Natural killer cell (primary cell): ENCODE data around the gene MAP2K4. TPM values are rescaled to one million over a fixed set of nuclear protein-coding genes. Genes with fewer than 3 reads are reported as not detected.

Experiments used
- ATAC-seq, 3 donors: fragments of 150-1000 bp in 2 of 3; fragments of 200-7000 bp in 1 of 3; cut with Tn5 transposase; 1 replicate in 1 of 3; 2 replicates in 2 of 3; pipeline ENCODE4 v1.10.0; 2021; ENCODE audit warnings: mild to moderate bottlenecking in 2 of 3, moderate library complexity in 2 of 3
- DNase-seq, 2 donors: peaks; one replicate each; pipeline versions ENCODE4 v3.0.0 to v3.0.0-alpha.2; 2013 to 2021; ENCODE audit warnings: mixed read lengths in 1 of 2
- H3K27ac ChIP-seq: one replicate; pipeline ENCODE4 v1.5.1; 2013; ENCODE audit warnings: mild to moderate bottlenecking, low read length
- H3K27me3 ChIP-seq: one replicate; pipeline ENCODE4 v1.6.1; 2013; ENCODE audit warnings: low read length; ENCODE audit not compliant: control insufficient read depth, insufficient read depth
- H3K36me3 ChIP-seq: one replicate; pipeline ENCODE4 v1.6.1; 2013; ENCODE audit warnings: low read length; ENCODE audit not compliant: control insufficient read depth, insufficient read depth
- H3K4me1 ChIP-seq: one replicate; pipeline ENCODE4 v1.6.1; 2013; ENCODE audit warnings: low read length; ENCODE audit not compliant: control insufficient read depth, insufficient read depth
- H3K4me3 ChIP-seq: one replicate; pipeline ENCODE4 v1.5.1; 2013; ENCODE audit warnings: low read length
- H3K9me3 ChIP-seq: one replicate; pipeline ENCODE4 v1.6.1; 2013; ENCODE audit warnings: low read length; ENCODE audit not compliant: control insufficient read depth, insufficient read depth
- H3K27ac Mint-ChIP-seq, 2 donors: one replicate each; pipeline ENCODE4 v1.8.0; 2022; ENCODE audit warnings: mild to moderate bottlenecking in 2 of 2, mixed read lengths in 2 of 2, moderate library complexity in 1 of 2
- H3K27me3 Mint-ChIP-seq, 2 donors: one replicate each; pipeline ENCODE4 v1.8.0; 2022; ENCODE audit warnings: low read depth in 2 of 2, mixed read lengths in 2 of 2
- H3K36me3 Mint-ChIP-seq: one replicate; pipeline ENCODE4 v1.8.0; 2022; ENCODE audit warnings: mixed read lengths
- H3K4me1 Mint-ChIP-seq, 2 donors: one replicate each; pipeline ENCODE4 v1.8.0; 2022; ENCODE audit warnings: mixed read lengths in 2 of 2
- H3K4me3 Mint-ChIP-seq: one replicate; pipeline ENCODE4 v1.8.0; 2022; ENCODE audit warnings: mild to moderate bottlenecking, moderate library complexity, mixed read lengths
- H3K9me3 Mint-ChIP-seq, 2 donors: one replicate each; pipeline ENCODE4 v1.8.0; 2022; ENCODE audit warnings: mixed read lengths in 2 of 2
- CTCF ChIP-seq: fragments of 200-600 bp; IDR thresholded peaks from one replicate; pipeline ENCODE4 v1.8.0; 2022; ENCODE audit warnings: antibody characterized with exemption
- WGBS: methylation state at CpG from one replicate; pipeline ENCODE4 v1.1.7; 2013; ENCODE audit warnings: missing lambda C conversion rate; ENCODE audit not compliant: insufficient coverage; 5-methylcytosine and 5-hydroxymethylcytosine counted together
- intact Hi-C: fragments of 100-400 bp; cut with micrococcal nuclease; formaldehyde crosslinking; loops from one replicate; pipeline ENCODE4 v1.14.2; 2022
- total RNA-seq, 4 donors: library from RNA; stranded (reverse); fragments of 120-200 nt in 1 of 4; gene quantifications; one replicate each; pipeline versions ENCODE4 v1.2.3 to v1.2.4, GENCODE V29; 2013 to 2022

Gene MAP2K4
- total RNA-seq, 3 donors from 2014 or later (not counting 1 experiment from before 2014, with no cell fraction given): 30.1 to 35.0 (median 33.7) TPM

GRCh38 chr17:12057520-12057919, 36.8 kb downstream of the MAP2K4 start:
- H3K4me1 ChIP-seq: peaks cover 2% of the 10 kb centered on the region
- Mint-ChIP-seq H3K4me3 (no peak overlapping the region), H3K27ac (no peak overlapping the region), H3K4me1 (peaks cover 56 to 62% of the 10 kb centered on the region in 2 donors), H3K27me3 (no peaks in the 10 kb centered on the region), H3K36me3 (no peaks in the 10 kb centered on the region), H3K9me3 (no peaks in the 10 kb centered on the region)
- no peak overlapping the region for H3K4me3 ChIP-seq
- intact Hi-C loops: no loop called here
- no peak overlapping the region for H3K27ac ChIP-seq
- no peaks in the 10 kb centered on the region for H3K9me3 ChIP-seq
- no peak for ATAC-seq
- DNase-seq: no peak
- no peak for TF ChIP-seq CTCF
- no peaks in the 10 kb centered on the region for H3K27me3 ChIP-seq
- 100% methylated on average over 1 of the region's 1 CpG for WGBS
- H3K36me3 ChIP-seq: peaks cover 2% of the 10 kb centered on the region

- Mint-ChIP-seq H3K27ac (no peak overlapping the region), H3K27me3 (no peaks in the 10 kb centered on the region), H3K36me3 (no peaks in the 10 kb centered on the region), H3K9me3 (no peaks in the 10 kb centered on the region), H3K4me3 (no peak overlapping the region), H3K4me1 (peaks cover 47 to 53% of the 10 kb centered on the region in 2 donors)
- Histone ChIP-seq H3K4me3 (no peak overlapping the region), H3K27ac (no peak overlapping the region), H3K9me3 (no peaks in the 10 kb centered on the region), H3K27me3 (no peaks in the 10 kb centered on the region), H3K36me3 (peaks cover 2% of the 10 kb centered on the region), H3K4me1 (peaks cover 2% of the 10 kb centered on the region)
- TF ChIP-seq CTCF: no peak
- intact Hi-C loops: no loop called here
- ATAC-seq (no peak), DNase-seq (no peak)
These were observed 37.9 kb downstream of the MAP2K4 start for GRCh38 chr17:12058535-12058934.

- H3K27ac Mint-ChIP-seq: no peak overlapping the region
These were observed 41.6 kb downstream of the MAP2K4 start for GRCh38 chr17:12062249-12062648.

More at GRCh38 chr17:12062249-12062648, 41.6 kb downstream of the MAP2K4 start:
- H3K4me3 Mint-ChIP-seq: no peak overlapping the region
- WGBS: 94% methylated on average over 2 of the region's 3 CpGs
- H3K36me3 Mint-ChIP-seq: no peaks in the 10 kb centered on the region
- H3K27ac ChIP-seq: no peak overlapping the region
- DNase-seq: no peak
- H3K4me1 Mint-ChIP-seq: peaks cover 19 to 28% of the 10 kb centered on the region in 2 donors
- H3K9me3 ChIP-seq: no peaks in the 10 kb centered on the region
- no peaks in the 10 kb centered on the region for H3K36me3 ChIP-seq
- no peaks in the 10 kb centered on the region for H3K27me3 ChIP-seq
- intact Hi-C loops: no loop called here
- no peak for TF ChIP-seq CTCF
- H3K27me3 Mint-ChIP-seq: no peaks in the 10 kb centered on the region
- peaks cover 2% of the 10 kb centered on the region for H3K4me1 ChIP-seq
- ATAC-seq: no peak
- no peaks in the 10 kb centered on the region for H3K9me3 Mint-ChIP-seq
- H3K4me3 ChIP-seq: no peak overlapping the region
